Choroid plexus epithelial cell (primary cell): ENCODE results near the gene TRANK1.

Experiments
- DNase-seq: peaks from one replicate; pipeline ENCODE4 v3.0.0-alpha.2; 2010; ENCODE audit warnings: low read depth
- H3K4me3 ChIP-seq: 2 replicates; pipeline ENCODE4 v1.5.1; 2011; ENCODE audit warnings: low read depth, mild to moderate bottlenecking, control low read depth, low read length, moderate library complexity
- CTCF ChIP-seq: conservative IDR thresholded peaks from 2 replicates; pipeline ENCODE4 v1.5.1; 2011; ENCODE audit warnings: low read depth, mild to moderate bottlenecking, control low read depth, inconsistent platforms, low read length, moderate library complexity

TRANK1 gene

GRCh38 chr3:36796161-36796560 is 148.7 kb downstream of the TRANK1 start:
- no peak for TF ChIP-seq CTCF
- no peak for DNase-seq
- no peak overlapping the region for H3K4me3 ChIP-seq

- DNase-seq: no peak
- no peak for TF ChIP-seq CTCF
- H3K4me3 ChIP-seq: no peak overlapping the region
Observed at GRCh38 chr3:36795622-36796021, 149.2 kb downstream of the TRANK1 start.

- peak; percentile 62 for DNase-seq
- no peak overlapping the region for H3K4me3 ChIP-seq
- TF ChIP-seq CTCF: peak; percentile 72
Observed at GRCh38 chr3:36792342-36792741, 152.5 kb downstream of the TRANK1 start.

GRCh38 chr3:36790765-36791164 is 154.1 kb downstream of the TRANK1 start:
- DNase-seq: no peak
- no peak for TF ChIP-seq CTCF
- H3K4me3 ChIP-seq: no peak overlapping the region

- TF ChIP-seq CTCF: no peak
- H3K4me3 ChIP-seq: no peak overlapping the region
- DNase-seq: no peak
Observed at GRCh38 chr3:36786921-36787890, 157.6 kb downstream of the TRANK1 start.

GRCh38 chr3:36784138-36784635 is 160.7 kb downstream of the TRANK1 start:
- TF ChIP-seq CTCF: no peak
- no peak for DNase-seq
- H3K4me3 ChIP-seq: no peak overlapping the region
